Sigmoid colon (tissue), 7 donors: ENCODE results near the gene TBL1Y. TPM values are rescaled to one million over a fixed set of nuclear protein-coding genes. Genes with fewer than 3 reads are reported as not detected.

Source experiments
- DNase-seq: peaks from one replicate; pipeline ENCODE4 v3.0.0-alpha.2; 2019
- H3K27ac ChIP-seq, 4 donors: fragments of 200-600 bp; sonication (generic); one replicate each; pipeline ENCODE4 v1.5.1; 2016 to 2019; ENCODE audit warnings: mild to moderate bottlenecking in 1 of 4
- H3K27me3 ChIP-seq, 3 donors: fragments of 200-600 bp; sonication (generic); one replicate each; pipeline ENCODE4 v1.5.1; 2019; ENCODE audit warnings: mild to moderate bottlenecking in 1 of 3
- H3K36me3 ChIP-seq, 4 donors: fragments of 200-600 bp; sonication (generic); one replicate each; pipeline ENCODE4 v1.5.1; 2016 to 2019
- H3K4me1 ChIP-seq, 4 donors: fragments of 200-600 bp; sonication (generic); one replicate each; pipeline ENCODE4 v1.5.1; 2017 to 2019
- H3K4me3 ChIP-seq, 4 donors: fragments of 200-600 bp; sonication (generic); one replicate each; pipeline ENCODE4 v1.5.1; 2017 to 2019; ENCODE audit warnings: mild to moderate bottlenecking in 2 of 4, moderate library complexity in 1 of 4
- H3K9me3 ChIP-seq, 4 donors: fragments of 200-600 bp in 3 of 4; sonication (generic) in 3 of 4; one replicate each; pipeline versions ENCODE4 v1.5.1 to v1.6.1; 2013 to 2019
- EP300 ChIP-seq, 4 donors: sonication (generic); formaldehyde crosslinking; IDR thresholded peaks; one replicate each; pipeline ENCODE4 v1.6.1; 2017; ENCODE audit warnings: antibody characterized with exemption in 4 of 4
- POLR2A ChIP-seq, 2 donors: fragments of 450-650 bp; IDR thresholded peaks; one replicate each; pipeline ENCODE4 v1.6.1; 2016; ENCODE audit warnings: antibody characterized with exemption in 2 of 2, mild to moderate bottlenecking in 2 of 2, moderate library complexity in 2 of 2
- POLR2AphosphoS5 ChIP-seq, 4 donors: sonication (generic); formaldehyde crosslinking; IDR thresholded peaks; one replicate each; pipeline ENCODE4 v1.6.1; 2017; ENCODE audit warnings: antibody characterized with exemption in 4 of 4
- WGBS, 2 donors: extraction: QIAGEN DNeasy Blood & Tissue Kit; methylation state at CpG; one replicate each; pipeline ENCODE4 v1.1.7; 2013; 5-methylcytosine and 5-hydroxymethylcytosine counted together
- intact Hi-C: fragments of 100-400 bp; cut with DNase I; formaldehyde crosslinking; loops from one replicate; pipeline ENCODE4 v1.15.1; 2023
- polyA plus RNA-seq, 3 donors: library from polyadenylated mRNA; stranded (reverse); fragments of 200-250 nt; gene quantifications; one replicate each; pipeline ENCODE4 v1.2.3, GENCODE V29; 2013
- total RNA-seq, 4 donors: library from RNA; depleted of rRNA; stranded (reverse); fragments of >200 nt; gene quantifications; one replicate each; pipeline ENCODE4 v1.1.0, GENCODE V29; 2016
- TF ChIP-seq, protein P1 (sequence below), 4 experiments: fragments of 450-650 bp in 3 of 4; fragments of 200-600 bp in 1 of 4; IDR thresholded peaks; one replicate each; pipeline ENCODE4 v1.5.1; 2016 to 2019; ENCODE audit warnings: antibody characterized with exemption in 4 of 4, mild to moderate bottlenecking in 3 of 4, moderate library complexity in 2 of 4
- donor health status: healthy with polysubstance abuse.
- donor health status: Bipolar disorder and iron deficiency.
- donor health status: healthy.

The TBL1Y gene
- total and polyA plus RNA-seq, 7 donors = 0.17 to 0.27 TPM; not detected in 5

DNA sequence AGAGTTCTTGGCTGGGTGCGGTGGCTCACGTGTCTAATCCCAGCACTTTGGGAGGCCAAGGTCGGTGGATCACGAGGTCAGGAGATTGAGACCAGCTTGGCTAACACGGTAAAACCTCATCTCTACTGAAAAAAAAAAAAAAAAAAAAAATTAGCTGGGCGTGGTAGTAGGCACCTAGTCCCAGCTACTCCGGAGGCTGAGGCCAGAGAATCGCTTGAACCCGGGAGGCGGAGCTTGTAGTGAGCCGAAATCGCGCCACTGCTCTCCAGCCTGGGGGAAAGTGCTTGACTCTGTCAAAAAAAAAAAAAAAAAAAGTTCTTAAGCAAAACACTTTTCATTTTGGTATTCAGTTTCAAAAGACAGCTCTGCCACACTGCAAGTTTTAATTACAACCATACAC lies 37.9 kb downstream of the TBL1Y start:
- no peak for DNase-seq
- no peak for TF ChIP-seq EP300 (IDR thresholded peaks at IDR 0.05)
- no peak for TF ChIP-seq POLR2AphosphoS5 (IDR thresholded peaks at IDR 0.05)
- Histone ChIP-seq H3K27ac (no peak overlapping the region), H3K9me3 (no peaks in the 10 kb centered on the region), H3K36me3 (no peaks in the 10 kb centered on the region), H3K4me3 (no peak overlapping the region), H3K27me3 (no peaks in the 10 kb centered on the region), H3K4me1 (no peaks in the 10 kb centered on the region)
- intact Hi-C loops = no loop called here
- 75 to 88% methylated on average over 13 of the region's 13 CpGs for WGBS, 2 donors

DNA sequence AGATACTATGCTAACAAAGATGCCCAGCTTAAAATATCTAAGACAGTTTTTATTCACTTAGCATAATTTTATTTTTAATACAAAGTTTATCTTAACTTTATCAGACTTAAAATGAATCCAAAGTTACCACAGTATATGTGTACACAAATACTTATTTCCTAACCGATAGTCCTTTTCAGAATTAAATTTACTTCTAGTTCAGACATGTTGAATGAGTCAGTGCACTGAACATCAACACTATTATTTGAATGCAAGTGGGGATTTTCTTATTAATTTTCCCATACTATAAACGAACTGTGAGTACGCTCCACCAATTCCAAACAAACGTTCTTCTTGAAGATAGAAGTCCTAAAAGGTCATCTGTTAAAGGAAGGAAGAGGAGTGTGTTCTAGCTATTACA lies 39.5 kb downstream of the TBL1Y start:
- Histone ChIP-seq H3K9me3 (no peaks in the 10 kb centered on the region), H3K4me3 (no peak overlapping the region), H3K27me3 (no peaks in the 10 kb centered on the region), H3K36me3 (no peaks in the 10 kb centered on the region), H3K27ac (no peak overlapping the region), H3K4me1 (no peaks in the 10 kb centered on the region)
- WGBS, 2 donors = 71 to 79% methylated on average over 4 of the region's 4 CpGs
- no peak for TF ChIP-seq POLR2AphosphoS5 (IDR thresholded peaks at IDR 0.05)
- TF ChIP-seq EP300 (IDR thresholded peaks at IDR 0.05) = no peak
- intact Hi-C loops = no loop called here
- no peak for DNase-seq

DNA sequence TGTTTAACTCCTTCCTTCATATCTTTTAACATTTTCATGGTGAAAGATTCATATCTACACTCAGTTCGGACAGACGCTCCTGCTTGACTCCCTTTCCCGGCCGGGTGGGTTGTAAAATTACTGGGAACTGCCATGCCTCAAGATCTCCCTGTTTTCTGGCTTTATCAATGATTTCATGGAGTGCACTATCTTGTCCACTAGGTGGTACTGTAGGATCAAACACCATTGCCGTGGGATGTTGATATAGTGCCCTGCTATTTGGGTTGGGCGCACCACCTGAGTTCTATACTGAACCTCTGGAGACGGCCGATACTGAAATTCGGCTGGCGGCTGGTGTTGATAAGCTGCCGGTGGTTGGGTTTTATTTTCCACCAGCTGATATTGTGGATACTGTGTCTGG lies 54.2 kb downstream of the TBL1Y start:
- no peak for DNase-seq
- Histone ChIP-seq H3K4me1 (no peaks in the 10 kb centered on the region), H3K36me3 (no peaks in the 10 kb centered on the region), H3K9me3 (no peaks in the 10 kb centered on the region), H3K27me3 (no peaks in the 10 kb centered on the region), H3K27ac (no peak overlapping the region), H3K4me3 (no peak overlapping the region)
- intact Hi-C loops = no loop called here
- TF ChIP-seq POLR2A (IDR thresholded peaks at IDR 0.05) = no peak
- TF ChIP-seq, protein P1, sequence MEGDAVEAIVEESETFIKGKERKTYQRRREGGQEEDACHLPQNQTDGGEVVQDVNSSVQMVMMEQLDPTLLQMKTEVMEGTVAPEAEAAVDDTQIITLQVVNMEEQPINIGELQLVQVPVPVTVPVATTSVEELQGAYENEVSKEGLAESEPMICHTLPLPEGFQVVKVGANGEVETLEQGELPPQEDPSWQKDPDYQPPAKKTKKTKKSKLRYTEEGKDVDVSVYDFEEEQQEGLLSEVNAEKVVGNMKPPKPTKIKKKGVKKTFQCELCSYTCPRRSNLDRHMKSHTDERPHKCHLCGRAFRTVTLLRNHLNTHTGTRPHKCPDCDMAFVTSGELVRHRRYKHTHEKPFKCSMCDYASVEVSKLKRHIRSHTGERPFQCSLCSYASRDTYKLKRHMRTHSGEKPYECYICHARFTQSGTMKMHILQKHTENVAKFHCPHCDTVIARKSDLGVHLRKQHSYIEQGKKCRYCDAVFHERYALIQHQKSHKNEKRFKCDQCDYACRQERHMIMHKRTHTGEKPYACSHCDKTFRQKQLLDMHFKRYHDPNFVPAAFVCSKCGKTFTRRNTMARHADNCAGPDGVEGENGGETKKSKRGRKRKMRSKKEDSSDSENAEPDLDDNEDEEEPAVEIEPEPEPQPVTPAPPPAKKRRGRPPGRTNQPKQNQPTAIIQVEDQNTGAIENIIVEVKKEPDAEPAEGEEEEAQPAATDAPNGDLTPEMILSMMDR (IDR thresholded peaks at IDR 0.05) = peak in 3 of 4 experiments; percentile 37 to 62 (median 61)
- 1 to 3% methylated on average over 11 of the region's 11 CpGs for WGBS, 2 donors

DNA sequence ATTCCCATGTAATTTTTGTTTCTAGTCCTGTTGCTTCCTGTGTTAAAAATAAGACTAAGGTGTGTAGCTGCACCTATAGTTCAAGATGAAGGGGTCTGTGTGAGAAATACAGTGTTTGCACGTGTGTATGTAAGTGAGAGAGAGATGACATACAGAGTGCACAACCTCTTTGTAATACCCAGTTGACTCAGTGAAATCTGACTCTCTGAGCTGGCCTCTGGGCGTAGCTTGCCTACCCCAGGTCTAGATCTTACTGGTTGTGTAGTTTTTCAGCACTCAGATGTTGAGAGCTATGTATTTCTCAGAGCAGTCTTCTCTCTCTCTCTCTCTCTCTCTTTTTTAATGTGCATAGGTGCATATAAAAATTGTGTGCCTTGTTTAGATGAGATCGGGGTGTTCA lies 56.0 kb downstream of the TBL1Y start:
- no peaks in the 10 kb centered on the region for H3K36me3 ChIP-seq
- no peak overlapping the region for H3K4me3 ChIP-seq
- TF ChIP-seq, protein P1 (IDR thresholded peaks at IDR 0.05) = no peak
- TF ChIP-seq POLR2AphosphoS5 (IDR thresholded peaks at IDR 0.05) (no peak), EP300 (IDR thresholded peaks at IDR 0.05) (no peak), POLR2A (IDR thresholded peaks at IDR 0.05) (no peak)
- 82 to 88% methylated on average over 3 of the region's 3 CpGs for WGBS, 2 donors
- H3K9me3 ChIP-seq = no peaks in the 10 kb centered on the region
- H3K27me3 ChIP-seq = no peaks in the 10 kb centered on the region
- no peak overlapping the region for H3K27ac ChIP-seq
- no peak for DNase-seq
- intact Hi-C loops = no loop called here
- H3K4me1 ChIP-seq = peaks cover 0 to 10% (median 0%) of the 10 kb centered on the region in 4 donors

DNA sequence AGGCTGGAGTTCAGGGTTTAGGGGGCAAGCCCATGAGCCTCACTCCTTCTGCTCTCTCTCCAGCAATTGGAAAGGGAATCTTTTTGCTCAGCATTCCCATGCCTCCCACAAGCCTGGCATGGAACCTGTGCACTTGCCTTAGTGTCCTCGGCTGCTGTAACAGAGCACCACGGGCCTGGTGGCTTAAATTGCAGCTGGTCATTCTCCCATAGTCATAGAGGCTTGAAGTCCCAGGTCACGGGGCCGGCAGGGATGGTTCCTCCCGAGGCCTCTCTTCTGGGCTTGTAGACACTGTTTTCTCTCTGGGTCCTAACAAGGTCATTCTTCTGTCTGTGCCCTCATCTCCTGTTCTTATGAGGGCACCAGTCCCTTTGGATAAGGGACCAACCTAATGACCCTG lies 57.2 kb downstream of the TBL1Y start:
- WGBS, 2 donors = 91 to 93% methylated on average over 5 of the region's 5 CpGs
- TF ChIP-seq EP300 (IDR thresholded peaks at IDR 0.05) (no peak), POLR2A (IDR thresholded peaks at IDR 0.05) (no peak), POLR2AphosphoS5 (IDR thresholded peaks at IDR 0.05) (no peak)
- TF ChIP-seq, protein P1 (IDR thresholded peaks at IDR 0.05) = no peak
- H3K27me3 ChIP-seq = no peaks in the 10 kb centered on the region
- no peak overlapping the region for H3K27ac ChIP-seq
- peaks cover 0 to 10% (median 0%) of the 10 kb centered on the region in 4 donors for H3K4me1 ChIP-seq
- DNase-seq = no peak
- H3K9me3 ChIP-seq = no peaks in the 10 kb centered on the region
- no peak overlapping the region for H3K4me3 ChIP-seq
- no peaks in the 10 kb centered on the region for H3K36me3 ChIP-seq
- intact Hi-C loops = no loop called here

DNA sequence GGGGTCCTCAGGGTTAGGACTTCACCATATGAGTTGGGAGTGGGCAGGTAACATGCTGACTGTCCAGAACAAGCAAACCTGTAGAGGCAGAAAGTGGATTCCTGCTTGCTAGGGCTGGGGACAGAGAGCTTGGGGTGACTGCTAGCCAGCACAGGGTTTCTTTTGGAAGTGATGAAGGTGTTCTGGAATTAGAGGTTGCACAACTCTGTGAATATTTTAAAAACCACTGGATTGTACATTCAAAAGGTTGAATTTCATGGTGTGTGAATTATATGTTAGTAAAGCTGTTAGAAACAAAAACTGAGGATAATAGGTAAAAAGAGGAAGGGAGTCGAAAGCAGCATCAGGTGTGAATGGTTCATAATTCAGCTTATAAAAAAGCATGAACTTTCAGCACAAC lies 57.7 kb downstream of the TBL1Y start:
- Histone ChIP-seq H3K27me3 (no peaks in the 10 kb centered on the region), H3K4me3 (no peak overlapping the region), H3K27ac (no peak overlapping the region), H3K36me3 (no peaks in the 10 kb centered on the region), H3K4me1 (peaks cover 0 to 10% (median 0%) of the 10 kb centered on the region in 4 donors), H3K9me3 (no peaks in the 10 kb centered on the region)
- intact Hi-C loops = no loop called here
- DNase-seq = no peak
- WGBS, 2 donors = 89 to 93% methylated on average over 1 of the region's 1 CpG
- no peak for TF ChIP-seq POLR2A (IDR thresholded peaks at IDR 0.05)
- TF ChIP-seq, protein P1 (IDR thresholded peaks at IDR 0.05) = no peak
- TF ChIP-seq EP300 (IDR thresholded peaks at IDR 0.05) = no peak
- TF ChIP-seq POLR2AphosphoS5 (IDR thresholded peaks at IDR 0.05) = no peak
